Astrocyte of the cerebellum (primary cell): ENCODE measurements around the gene SPATA46.

Source experiments
- DNase-seq: peaks from one replicate; pipeline ENCODE4 v3.0.0-alpha.2; 2011; ENCODE audit warnings: low read depth
- H3K4me3 ChIP-seq: 2 replicates; pipeline ENCODE4 v1.5.1; 2011; ENCODE audit warnings: mild to moderate bottlenecking, low read depth, low read length, moderate library complexity
- in situ Hi-C: cut with HindIII; loops from 2 replicates; pipeline ENCODE4 v1.10.0; 2017; ENCODE audit warnings: low sequenced_read_pairs
- TF ChIP-seq, protein P1 (sequence below): IDR thresholded peaks from 2 replicates; pipeline ENCODE4 v1.5.1; 2012; ENCODE audit warnings: low read length, low read depth, moderate library complexity, mild to moderate bottlenecking; ENCODE audit errors: missing control alignments

The SPATA46 gene

DNA sequence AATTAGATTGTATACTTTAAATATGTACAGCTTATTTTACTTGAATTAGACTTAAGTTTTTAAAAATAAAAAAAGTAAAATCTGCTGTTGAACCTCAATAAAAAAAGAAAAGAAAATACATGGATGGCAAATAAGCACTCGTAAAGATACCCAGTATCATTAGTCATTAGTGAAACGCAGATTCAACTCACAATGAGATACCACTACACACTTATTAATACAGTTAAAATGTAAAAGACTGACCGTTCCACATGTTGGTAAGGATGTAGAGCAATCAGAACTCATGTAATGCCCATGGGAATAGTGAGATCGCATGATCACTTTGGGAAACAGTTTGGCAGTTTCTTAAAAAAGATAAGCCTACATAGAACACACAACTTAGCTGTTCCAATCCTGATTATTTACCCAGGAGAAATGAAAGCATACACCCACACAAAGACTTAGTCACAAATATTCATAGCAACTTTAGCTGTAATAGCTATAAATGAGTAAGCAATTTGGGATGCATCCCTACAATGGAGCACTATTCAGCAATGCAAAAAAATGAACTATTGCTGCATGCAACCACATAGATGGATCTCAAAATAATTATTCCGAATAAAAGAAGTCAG lies 28.0 kb upstream of the SPATA46 start:
- TF ChIP-seq, protein P1, sequence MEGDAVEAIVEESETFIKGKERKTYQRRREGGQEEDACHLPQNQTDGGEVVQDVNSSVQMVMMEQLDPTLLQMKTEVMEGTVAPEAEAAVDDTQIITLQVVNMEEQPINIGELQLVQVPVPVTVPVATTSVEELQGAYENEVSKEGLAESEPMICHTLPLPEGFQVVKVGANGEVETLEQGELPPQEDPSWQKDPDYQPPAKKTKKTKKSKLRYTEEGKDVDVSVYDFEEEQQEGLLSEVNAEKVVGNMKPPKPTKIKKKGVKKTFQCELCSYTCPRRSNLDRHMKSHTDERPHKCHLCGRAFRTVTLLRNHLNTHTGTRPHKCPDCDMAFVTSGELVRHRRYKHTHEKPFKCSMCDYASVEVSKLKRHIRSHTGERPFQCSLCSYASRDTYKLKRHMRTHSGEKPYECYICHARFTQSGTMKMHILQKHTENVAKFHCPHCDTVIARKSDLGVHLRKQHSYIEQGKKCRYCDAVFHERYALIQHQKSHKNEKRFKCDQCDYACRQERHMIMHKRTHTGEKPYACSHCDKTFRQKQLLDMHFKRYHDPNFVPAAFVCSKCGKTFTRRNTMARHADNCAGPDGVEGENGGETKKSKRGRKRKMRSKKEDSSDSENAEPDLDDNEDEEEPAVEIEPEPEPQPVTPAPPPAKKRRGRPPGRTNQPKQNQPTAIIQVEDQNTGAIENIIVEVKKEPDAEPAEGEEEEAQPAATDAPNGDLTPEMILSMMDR: no peak
- H3K4me3 ChIP-seq: no peak overlapping the region
- in situ Hi-C loops: no loop called here
- no peak for DNase-seq

DNA sequence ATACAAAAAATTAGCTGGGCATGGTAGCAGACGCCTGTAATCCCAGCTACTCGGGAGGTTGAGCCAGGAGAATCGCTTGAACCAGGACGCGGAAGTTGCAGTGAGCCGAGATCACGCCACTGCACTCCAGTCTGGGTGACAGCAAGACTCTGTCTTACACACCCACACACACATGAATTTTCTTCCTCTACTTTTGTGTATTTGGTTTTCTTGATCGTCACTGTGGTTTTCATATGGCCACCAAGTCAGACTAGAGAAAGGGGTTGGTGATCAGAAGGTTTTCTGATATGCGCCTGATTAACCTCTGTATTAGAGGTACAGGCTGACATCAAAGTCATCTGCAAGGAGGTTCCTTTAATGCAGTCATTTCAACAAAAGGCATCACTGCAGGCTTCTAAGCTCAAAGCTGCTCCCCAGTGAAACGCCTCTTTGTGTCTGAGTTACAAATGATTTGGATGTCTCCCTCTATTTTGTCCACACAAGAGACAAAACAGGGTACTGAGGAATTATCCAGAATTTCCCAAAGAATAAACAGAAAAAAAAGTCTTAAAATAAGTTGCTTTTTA lies 24.2 kb upstream of the SPATA46 start:
- in situ Hi-C loops: no loop called here
- TF ChIP-seq, protein P1: no peak
- no peak overlapping the region for H3K4me3 ChIP-seq
- no peak for DNase-seq

DNA sequence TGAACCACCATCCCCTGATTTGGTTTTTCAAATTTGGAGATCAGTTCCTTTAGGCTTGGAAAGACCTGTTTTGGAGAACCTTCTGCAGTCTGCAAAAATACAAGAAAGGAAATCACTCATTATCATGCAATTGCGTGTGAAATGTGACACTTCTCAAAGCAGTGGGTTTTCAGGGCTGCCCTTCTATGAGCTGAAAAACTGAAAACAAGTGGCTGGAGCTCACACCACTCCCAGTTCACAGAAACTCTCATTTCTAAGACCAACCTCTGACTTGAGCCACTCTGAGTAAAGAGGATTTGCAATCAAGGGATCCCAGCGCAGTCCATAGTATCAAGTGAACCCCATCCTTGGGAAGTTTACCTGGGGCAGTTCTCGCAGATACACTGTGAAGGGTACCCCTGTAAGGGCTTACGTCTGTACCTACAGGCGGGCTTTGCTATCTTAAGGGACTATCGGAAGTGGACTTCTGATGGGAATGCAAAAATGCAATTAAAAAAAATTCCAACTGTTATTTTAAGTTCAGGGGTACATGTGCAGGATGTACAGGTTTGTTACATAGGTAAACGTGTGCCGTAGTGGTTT lies 22.4 kb upstream of the SPATA46 start:
- DNase-seq: no peak
- in situ Hi-C loops: no loop called here
- TF ChIP-seq, protein P1: no peak
- no peak overlapping the region for H3K4me3 ChIP-seq

DNA sequence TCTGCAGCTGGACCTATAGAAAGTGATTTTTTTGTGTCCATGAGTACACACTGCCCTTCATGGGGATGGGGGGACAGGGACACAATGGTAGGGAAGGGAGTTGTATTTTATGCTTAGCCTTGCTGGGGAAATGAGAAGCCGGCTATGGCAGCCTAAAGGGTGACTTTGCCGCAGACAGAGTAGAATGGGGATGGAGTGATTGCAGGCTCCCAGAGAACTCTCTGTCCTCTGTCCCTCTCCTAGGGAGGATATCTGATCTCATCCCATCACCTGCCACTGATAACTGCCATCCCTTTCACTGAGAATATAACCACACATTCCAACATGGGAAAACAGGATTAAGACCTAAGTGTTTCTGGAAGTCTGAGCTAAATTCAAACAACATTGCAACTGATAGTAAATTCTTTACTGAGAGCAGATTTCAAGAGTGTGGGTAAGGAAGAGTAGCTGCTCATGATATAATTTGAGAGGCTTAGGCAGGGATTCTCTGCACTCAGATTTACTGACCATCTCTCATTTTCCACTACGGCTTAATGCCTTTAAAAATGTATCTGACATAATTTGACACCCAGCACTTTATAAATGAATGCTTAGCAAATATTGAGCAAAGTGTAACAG lies 21.4 kb upstream of the SPATA46 start:
- no peak for DNase-seq
- TF ChIP-seq, protein P1: no peak
- in situ Hi-C loops: no loop called here
- H3K4me3 ChIP-seq: no peak overlapping the region

DNA sequence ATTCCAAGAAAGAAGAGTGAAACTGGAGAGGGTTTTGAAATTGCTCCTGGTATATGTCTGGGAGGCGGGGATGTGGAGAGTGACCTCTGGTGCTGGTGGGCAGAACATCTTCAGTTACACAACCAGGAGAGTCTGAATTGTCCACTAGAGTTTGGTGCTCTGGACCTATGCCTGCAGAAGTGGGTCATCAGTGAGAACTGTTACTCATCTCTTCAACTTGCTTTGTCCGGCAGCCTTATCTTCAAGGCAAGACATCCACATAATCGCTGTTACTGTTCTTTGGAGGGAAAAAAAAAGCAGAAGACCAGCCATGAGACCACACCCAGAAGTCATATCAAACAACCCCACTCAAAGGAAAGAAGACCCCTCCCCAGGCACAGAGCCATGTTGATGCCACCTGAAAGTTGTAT lies 20.4 kb upstream of the SPATA46 start:
- no peak for DNase-seq
- TF ChIP-seq, protein P1: peak; percentile 11
- in situ Hi-C loops: no loop called here

DNA sequence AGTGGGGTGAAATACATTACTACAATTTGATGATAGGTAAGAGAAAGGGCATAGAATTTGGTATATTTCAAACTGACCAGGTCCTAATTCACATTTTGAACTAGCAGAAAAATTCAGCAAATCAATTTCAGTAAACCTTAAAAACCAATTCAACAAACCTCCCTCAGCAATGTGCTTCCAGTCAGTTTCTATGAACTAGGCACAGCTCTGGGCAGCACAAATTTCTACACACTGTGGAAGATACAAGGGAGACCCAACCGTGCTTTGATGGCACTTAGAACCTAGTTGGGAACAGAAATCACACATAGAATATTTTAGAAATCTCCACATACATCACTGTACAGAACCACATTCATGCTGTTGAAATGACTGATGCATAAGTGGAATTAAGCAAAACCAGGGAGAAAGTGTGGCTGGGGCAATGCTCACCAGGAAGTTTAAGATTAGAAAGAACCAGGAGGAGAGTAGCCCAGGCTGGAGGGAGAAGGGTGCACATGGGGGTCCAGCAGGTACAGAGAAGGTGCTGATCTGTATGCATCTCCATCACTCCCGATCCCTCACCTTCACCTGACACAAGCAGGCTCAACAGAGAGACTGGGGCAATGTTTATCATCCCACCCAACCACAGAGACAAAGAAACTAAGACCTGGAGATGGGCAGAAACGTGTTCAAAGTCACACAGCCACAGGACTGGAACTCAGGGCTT lies 19.7 kb upstream of the SPATA46 start:
- in situ Hi-C loops: no loop called here
- TF ChIP-seq, protein P1: no peak
- H3K4me3 ChIP-seq: no peak overlapping the region
- no peak for DNase-seq

More for the DNA sequence above, 20.4 kb upstream of the SPATA46 start:
- no peak overlapping the region for H3K4me3 ChIP-seq
